Activated naive CD4-positive, alpha-beta T cell treated with Interleukin-2 at 50 U/mL for 16 hours (primary cell): ENCODE data around the gene ITGA2.

Experiments
- DNase-seq: peaks from one replicate; pipeline ENCODE4 v3.0.0-alpha.2; 2020

The ITGA2 gene

DNA sequence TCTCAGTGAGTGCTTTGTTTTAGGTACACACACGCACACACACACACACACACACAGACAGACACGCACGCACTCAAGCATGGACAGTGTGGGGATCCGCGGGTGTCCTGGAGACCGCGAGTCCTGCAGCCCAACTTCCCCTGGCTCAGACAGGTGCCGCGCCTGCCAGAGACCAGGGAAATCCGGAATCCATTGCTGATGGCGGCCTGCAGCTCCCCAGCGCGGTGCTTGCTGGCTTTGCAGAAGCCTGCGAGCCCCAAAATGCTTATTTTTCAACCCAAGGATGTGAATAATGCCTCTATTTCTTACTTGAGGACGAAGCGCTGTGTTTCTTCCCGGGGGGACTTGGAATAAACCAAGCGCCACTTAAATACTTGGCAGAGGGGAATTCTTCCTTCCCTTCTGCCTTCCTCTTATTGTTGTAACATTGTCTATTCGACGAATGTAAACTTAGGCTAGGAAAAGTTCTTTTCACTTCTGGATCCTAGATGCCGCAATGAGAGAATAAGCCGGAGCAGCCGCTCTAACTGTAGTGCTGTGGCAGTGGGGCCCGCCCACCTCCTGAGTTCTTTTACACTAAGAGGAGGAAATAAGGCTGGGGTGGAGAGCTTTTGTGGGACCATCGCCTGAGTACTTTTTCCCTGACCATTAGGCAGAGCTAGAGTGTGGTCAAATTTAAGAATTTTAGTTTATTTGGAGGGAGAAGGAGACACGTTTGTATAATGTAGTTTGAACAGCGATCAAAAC lies 802 bp downstream of the ITGA2 start:
- DNase-seq: peak; percentile 25

- DNase-seq: no peak
These were observed 1.4 kb downstream of the ITGA2 start for GRCh38 chr5:52990528-52990925.

GRCh38 chr5:52993367-52993766 lies 4.2 kb downstream of the ITGA2 start:
- no peak for DNase-seq

GRCh38 chr5:52994266-52994665 lies 5.1 kb downstream of the ITGA2 start:
- no peak for DNase-seq

- no peak for DNase-seq
These were observed 5.9 kb downstream of the ITGA2 start for GRCh38 chr5:52995095-52995494.

GRCh38 chr5:52995914-52996313 lies 6.8 kb downstream of the ITGA2 start:
- DNase-seq: no peak

DNA sequence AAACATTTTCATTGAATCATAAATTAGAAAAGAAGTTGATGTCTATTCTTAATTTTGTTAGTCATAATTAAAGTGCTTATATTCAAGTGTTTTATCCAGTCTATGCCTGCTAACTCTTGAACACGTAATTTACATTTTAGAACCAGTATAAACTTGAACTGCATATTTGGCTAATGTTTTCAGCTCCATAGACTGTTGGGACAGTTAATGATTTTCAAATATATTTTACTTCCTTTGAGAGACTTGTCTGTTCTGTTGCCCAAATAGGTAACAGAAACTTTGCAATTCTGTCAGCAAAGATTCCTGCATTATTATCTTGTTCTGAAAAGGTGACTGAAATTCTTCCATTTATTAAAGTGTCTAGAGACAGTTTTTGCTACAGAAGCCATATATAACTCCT lies 7.8 kb downstream of the ITGA2 start:
- DNase-seq: no peak

DNA sequence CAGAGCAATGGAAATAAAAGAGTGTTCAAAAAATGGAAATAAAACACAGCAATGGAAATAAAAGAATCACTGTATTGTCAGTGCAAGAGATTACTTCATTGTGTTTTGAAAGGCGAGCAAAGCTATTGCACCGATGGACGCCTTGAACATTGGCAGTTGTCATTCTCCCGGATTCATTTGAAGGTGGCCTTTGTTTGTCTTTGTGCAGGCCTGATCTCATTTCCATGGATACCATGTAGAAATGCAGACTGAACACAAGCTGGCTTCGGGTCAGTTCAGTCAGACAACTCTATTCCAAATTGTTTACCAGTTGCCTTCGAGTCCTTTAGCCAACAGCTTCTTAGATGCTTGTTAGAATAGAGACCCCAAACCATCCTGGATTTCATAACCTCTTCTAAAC lies 8.3 kb downstream of the ITGA2 start:
- DNase-seq: no peak

GRCh38 chr5:52998552-52999313 lies 9.6 kb downstream of the ITGA2 start:
- DNase-seq: no peak

DNA sequence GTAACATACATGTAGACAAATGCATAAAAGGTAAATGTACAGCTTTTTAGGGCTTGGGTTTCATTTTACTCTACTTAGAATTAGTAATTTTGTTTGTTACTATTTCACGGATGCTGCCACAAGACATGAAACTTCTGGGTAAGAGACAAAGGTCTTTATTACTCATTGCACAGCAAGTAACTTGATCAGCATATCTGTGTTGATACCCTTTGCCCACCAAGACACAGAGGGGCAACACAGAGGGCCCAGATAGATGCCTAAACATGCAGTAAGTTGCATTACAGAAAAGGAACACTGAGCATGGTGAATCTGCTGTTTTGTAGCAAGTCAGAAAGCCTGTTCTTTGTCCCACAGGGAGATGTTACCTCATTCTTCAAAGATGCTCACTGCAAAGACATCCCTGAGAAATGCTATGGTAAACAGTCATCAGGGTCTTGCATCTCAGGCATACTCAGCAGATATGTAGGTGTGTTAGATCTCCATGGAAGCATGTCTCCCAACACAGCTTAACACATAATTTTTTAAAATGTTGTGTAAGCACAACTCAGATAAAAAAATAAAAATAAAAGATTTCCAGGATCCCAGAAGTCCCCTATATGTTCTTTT lies 10.3 kb downstream of the ITGA2 start:
- DNase-seq: no peak

DNA sequence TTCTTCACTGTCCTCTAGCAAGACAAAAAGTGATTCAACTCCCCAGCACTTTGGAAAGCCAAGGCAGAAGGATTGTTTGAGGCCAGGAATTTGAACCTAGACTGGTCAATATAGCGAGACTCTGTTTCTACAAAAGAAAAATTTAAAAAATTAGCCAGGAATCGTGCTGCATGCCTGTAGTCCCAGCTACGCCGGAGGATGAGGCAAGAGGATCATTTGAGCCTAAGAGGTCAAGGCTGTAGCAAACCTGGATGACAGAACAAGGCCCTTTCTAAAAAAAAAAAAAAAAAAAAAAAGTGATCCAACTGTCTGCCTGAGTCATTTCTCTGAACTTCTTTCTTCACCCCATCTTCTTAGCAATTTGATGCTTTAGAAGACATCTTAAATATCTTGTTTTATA lies 12.4 kb downstream of the ITGA2 start:
- no peak for DNase-seq

- DNase-seq: no peak
These were observed 13.3 kb downstream of the ITGA2 start for GRCh38 chr5:53002491-53002890.

DNA sequence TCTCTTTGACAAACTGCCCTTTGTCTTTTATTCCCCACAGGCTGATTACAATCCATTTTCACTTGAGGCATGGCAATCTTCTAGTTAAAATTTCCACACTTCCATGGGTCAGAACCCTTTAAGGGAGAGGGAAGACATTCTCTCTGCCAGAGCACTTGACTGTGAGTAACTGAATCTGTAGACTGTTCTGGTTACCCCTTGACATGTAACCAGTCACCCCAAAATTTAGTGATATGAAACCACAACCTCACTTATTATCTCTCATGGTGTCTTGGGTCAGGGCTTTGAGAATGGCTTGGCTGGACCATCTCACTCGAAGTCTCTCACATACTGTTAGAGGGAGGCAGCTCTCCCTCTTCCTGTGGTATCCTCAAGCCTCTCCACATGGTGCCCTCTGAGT lies 14.0 kb downstream of the ITGA2 start:
- no peak for DNase-seq

GRCh38 chr5:53006911-53007890 lies 18.0 kb downstream of the ITGA2 start:
- no peak for DNase-seq

DNA sequence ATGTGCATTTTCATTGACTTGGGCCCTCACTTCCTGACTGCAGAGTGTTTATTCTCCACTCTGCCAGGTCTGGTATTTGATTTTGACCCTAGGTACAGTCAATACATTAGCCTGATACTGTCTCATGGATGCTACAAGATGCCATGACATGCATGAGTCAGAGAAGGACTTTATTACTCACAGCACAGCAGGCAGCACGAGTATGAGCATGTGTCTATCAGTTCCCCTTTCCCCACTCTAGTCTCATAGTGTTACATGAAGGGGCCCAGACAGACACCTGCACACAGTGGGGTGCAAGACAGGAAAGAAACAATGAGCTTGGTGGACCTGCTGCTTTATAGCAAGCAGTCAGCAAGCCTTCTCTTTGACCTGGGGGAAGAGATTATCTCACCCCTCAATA lies 19.6 kb downstream of the ITGA2 start:
- peak; percentile 26 for DNase-seq

- no peak for DNase-seq
These were observed 20.7 kb downstream of the ITGA2 start for GRCh38 chr5:53009816-53010215.

DNA sequence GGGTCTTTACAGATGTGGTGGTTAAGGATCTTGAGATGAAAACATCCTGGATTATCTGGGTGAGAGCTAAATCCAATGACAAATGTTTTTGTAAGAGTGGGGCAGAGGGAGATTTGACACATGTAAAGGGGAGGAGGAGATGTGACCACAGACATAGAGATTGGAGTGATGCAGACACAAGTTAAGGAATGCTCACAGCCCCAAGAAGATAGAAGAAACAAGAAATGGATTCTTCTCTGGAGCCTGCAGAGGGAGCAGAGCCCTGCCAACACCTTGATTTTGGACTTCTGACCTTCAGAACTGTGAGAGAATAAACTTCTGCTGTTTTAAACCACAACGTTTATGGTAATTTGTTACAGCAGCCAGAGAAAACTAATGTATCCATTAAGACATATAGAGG lies 21.7 kb downstream of the ITGA2 start:
- no peak for DNase-seq

- DNase-seq: no peak
These were observed 22.1 kb downstream of the ITGA2 start for GRCh38 chr5:53011233-53011632.

DNA sequence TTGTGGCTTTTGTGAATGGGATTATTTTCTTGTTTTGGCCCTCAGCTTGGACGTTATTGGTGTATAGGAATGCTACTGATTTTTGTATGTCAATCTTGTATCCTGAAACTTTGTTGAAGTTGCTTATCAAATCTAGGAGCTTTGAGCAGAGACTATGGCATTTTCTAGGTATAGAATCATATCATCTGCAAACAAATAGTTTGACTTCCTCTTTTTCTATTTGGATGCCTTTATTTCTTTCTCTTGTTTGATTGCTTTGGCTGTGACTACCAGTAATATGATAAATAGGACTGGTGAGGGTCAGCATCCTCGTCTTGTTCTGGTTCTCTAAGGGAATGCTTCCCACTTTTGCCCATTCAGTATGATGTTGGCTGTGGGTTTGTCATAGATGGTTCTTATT lies 24.7 kb downstream of the ITGA2 start:
- no peak for DNase-seq

- no peak for DNase-seq
These were observed 28.2 kb downstream of the ITGA2 start for GRCh38 chr5:53017383-53017782.

- no peak for DNase-seq
These were observed 28.7 kb downstream of the ITGA2 start for GRCh38 chr5:53017794-53018391.

- no peak for DNase-seq
These were observed 30.2 kb downstream of the ITGA2 start for GRCh38 chr5:53019320-53019719.
